Measurements from ENCODE around the gene SCARB1.

SCARB1 gene

DNA sequence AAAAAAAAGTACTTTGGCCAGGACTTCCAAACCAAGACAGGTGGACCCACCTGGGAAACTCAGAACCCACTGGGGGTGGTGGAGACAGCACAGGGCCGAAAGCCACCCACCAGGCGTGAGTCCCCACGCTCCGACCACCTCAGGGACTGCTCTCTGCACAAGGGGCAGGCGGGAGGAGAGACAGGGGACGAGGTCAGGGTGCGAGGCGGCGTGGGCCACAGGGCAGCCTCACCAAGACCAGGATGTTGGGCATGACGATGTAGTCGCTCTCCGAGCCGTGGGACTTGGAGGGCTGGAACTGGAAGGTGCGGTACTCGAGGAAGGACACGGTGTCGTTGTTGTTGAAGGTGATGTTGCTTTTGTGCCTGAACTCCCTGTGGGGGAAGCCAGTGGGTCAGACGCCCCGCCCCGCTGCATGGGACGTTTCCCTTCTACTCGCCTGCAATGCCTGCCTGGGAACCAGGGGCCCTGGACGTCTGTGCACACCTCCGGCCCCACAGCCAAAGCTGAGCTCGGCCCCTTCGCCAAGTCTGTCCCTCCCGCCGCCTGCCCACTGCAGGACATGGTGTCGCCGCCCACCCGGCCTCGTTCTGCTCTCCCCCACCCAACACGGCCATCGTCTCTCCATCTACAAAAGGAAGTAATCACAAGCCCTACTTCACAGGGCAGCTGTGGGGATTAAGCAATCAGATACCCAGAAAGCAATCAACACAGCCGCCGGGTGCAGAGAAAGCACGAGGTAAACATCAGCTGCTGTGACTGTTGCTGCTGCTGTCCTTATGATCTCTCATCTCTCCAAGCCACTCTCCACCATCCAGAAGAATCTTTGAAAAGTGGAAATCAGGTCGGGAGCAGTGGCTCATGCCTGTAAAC is 48.7 kb downstream of the SCARB1 start:
- Histone ChIP-seq H3K4me3 (ENCODE audit: low read length) (no peak overlapping the region), H4K20me1 (ENCODE audit: control insufficient read depth, insufficient read depth, low read depth, low read length) (no peaks in the 10 kb centered on the region), H3K36me3 (ENCODE audit: control insufficient read depth, low read length) (peaks cover 73% of the 10 kb centered on the region), H3K79me2 (ENCODE audit: control insufficient read depth, low read length) (peaks cover 23% of the 10 kb centered on the region), H3K9me2 (replicated peaks; ENCODE audit: control insufficient read depth, low read length) (no peaks in the 10 kb centered on the region), H3K4me2 (ENCODE audit: low read length) (no peak overlapping the region), H3K27me3 (ENCODE audit: control insufficient read depth, low read length) (no peaks in the 10 kb centered on the region), H3K9me3 (ENCODE audit: control insufficient read depth, insufficient read depth, low read length) (no peaks in the 10 kb centered on the region), H3F3A (ENCODE audit: control insufficient read depth, insufficient read depth) (no peaks in the 10 kb centered on the region), H3K4me1 (ENCODE audit: control insufficient read depth, low read length) (no peaks in the 10 kb centered on the region), H3K27ac (ENCODE audit: low read depth, low read length) (no peak overlapping the region)
- TF ChIP-seq, protein P1, sequence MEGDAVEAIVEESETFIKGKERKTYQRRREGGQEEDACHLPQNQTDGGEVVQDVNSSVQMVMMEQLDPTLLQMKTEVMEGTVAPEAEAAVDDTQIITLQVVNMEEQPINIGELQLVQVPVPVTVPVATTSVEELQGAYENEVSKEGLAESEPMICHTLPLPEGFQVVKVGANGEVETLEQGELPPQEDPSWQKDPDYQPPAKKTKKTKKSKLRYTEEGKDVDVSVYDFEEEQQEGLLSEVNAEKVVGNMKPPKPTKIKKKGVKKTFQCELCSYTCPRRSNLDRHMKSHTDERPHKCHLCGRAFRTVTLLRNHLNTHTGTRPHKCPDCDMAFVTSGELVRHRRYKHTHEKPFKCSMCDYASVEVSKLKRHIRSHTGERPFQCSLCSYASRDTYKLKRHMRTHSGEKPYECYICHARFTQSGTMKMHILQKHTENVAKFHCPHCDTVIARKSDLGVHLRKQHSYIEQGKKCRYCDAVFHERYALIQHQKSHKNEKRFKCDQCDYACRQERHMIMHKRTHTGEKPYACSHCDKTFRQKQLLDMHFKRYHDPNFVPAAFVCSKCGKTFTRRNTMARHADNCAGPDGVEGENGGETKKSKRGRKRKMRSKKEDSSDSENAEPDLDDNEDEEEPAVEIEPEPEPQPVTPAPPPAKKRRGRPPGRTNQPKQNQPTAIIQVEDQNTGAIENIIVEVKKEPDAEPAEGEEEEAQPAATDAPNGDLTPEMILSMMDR (IDR thresholded peaks at IDR 0.05; ENCODE audit: low read depth, low read length, poor library complexity, severe bottlenecking) = no peak
- TF ChIP-seq EZH2phosphoT487 (IDR thresholded peaks at IDR 0.05; ENCODE audit: borderline replicate concordance, low read length) = no peak

DNA sequence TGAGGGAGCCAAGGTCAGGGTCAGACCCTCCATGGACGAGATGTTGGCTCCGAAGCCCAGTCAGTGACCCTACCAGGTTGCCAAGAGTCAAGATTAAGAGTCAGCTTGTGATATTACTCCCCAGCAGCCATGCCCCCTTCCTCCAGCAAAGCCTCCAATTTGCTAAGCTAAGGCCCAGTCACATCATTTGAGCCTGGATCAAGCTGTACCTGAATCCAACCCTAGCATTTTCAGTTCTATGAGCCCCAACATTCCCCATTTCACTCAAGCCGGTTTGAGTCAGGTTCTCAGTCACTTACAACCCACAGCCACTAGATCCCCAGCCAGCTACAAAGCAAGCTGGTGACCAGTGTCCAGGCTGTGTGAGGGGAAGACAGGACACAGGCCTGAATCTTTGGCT is 49.9 kb downstream of the SCARB1 start:
- TF ChIP-seq, protein P1 (IDR thresholded peaks at IDR 0.05; ENCODE audit: low read depth, low read length, poor library complexity, severe bottlenecking) = no peak
- TF ChIP-seq EZH2phosphoT487 (IDR thresholded peaks at IDR 0.05; ENCODE audit: borderline replicate concordance, low read length) = no peak
- Histone ChIP-seq H3K4me1 (ENCODE audit: control insufficient read depth, low read length) (no peaks in the 10 kb centered on the region), H3K36me3 (ENCODE audit: control insufficient read depth, low read length) (peaks cover 76% of the 10 kb centered on the region), H4K20me1 (ENCODE audit: control insufficient read depth, insufficient read depth, low read depth, low read length) (no peaks in the 10 kb centered on the region), H3K27me3 (ENCODE audit: control insufficient read depth, low read length) (no peaks in the 10 kb centered on the region), H3K79me2 (ENCODE audit: control insufficient read depth, low read length) (peaks cover 11% of the 10 kb centered on the region), H3K27ac (ENCODE audit: low read depth, low read length) (no peak overlapping the region), H3K9me3 (ENCODE audit: control insufficient read depth, insufficient read depth, low read length) (no peaks in the 10 kb centered on the region), H3K4me3 (ENCODE audit: low read length) (no peak overlapping the region), H3F3A (ENCODE audit: control insufficient read depth, insufficient read depth) (no peaks in the 10 kb centered on the region), H3K9me2 (replicated peaks; ENCODE audit: control insufficient read depth, low read length) (no peaks in the 10 kb centered on the region), H3K4me2 (ENCODE audit: low read length) (no peak overlapping the region)

DNA sequence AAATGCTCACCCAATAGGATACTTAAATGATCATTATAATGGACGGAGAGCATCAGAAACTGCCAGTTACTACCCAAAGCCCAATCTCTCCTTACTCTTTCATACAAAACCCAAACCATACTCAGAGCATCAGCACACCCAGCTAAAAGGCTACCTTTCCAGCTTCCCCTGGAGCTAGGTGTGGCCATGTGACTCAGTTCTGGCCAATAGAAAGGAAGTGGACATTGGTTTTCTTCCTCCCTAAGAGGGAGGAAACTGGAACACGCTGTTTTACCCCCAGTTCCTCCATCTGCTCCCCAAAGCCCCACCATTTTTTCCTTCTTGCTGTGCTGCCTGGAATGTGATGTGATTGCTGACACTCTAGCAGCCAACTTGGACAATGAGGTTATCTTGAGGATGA is 50.7 kb downstream of the SCARB1 start:
- no peaks in the 10 kb centered on the region for H3K4me1 ChIP-seq (ENCODE audit: control insufficient read depth, low read length)
- no peaks in the 10 kb centered on the region for H3K27me3 ChIP-seq (ENCODE audit: control insufficient read depth, low read length)
- H3K79me2 ChIP-seq (ENCODE audit: control insufficient read depth, low read length) = peaks cover 7% of the 10 kb centered on the region
- no peak overlapping the region for H3K4me2 ChIP-seq (ENCODE audit: low read length)
- H3K36me3 ChIP-seq (ENCODE audit: control insufficient read depth, low read length) = peaks cover 82% of the 10 kb centered on the region
- H3K9me2 ChIP-seq (replicated peaks; ENCODE audit: control insufficient read depth, low read length) = no peaks in the 10 kb centered on the region
- H3K9me3 ChIP-seq (ENCODE audit: control insufficient read depth, insufficient read depth, low read length) = no peaks in the 10 kb centered on the region
- H3F3A ChIP-seq (ENCODE audit: control insufficient read depth, insufficient read depth) = no peaks in the 10 kb centered on the region
- no peaks in the 10 kb centered on the region for H4K20me1 ChIP-seq (ENCODE audit: control insufficient read depth, insufficient read depth, low read depth, low read length)
- no peak overlapping the region for H3K27ac ChIP-seq (ENCODE audit: low read depth, low read length)
- TF ChIP-seq, protein P1 (IDR thresholded peaks at IDR 0.05; ENCODE audit: low read depth, low read length, poor library complexity, severe bottlenecking) = no peak
- no peak for TF ChIP-seq EZH2phosphoT487 (IDR thresholded peaks at IDR 0.05; ENCODE audit: borderline replicate concordance, low read length)
- no peak overlapping the region for H3K4me3 ChIP-seq (ENCODE audit: low read length)
